Central memory CD8-positive, alpha-beta T cell (primary cell): ENCODE results near the gene CAVIN4.

Experiments used
- ATAC-seq: fragments of 150-1000 bp; cut with Tn5 transposase; replicated peaks from 2 replicates; pipeline ENCODE4 v1.10.0; 2022; ENCODE audit warnings: mild to moderate bottlenecking, moderate FRiP score, moderate number of reproducible peaks; ENCODE audit not compliant: poor library complexity, severe bottlenecking; ENCODE audit errors: extremely low read depth
- DNase-seq, 2 donors: peaks; one replicate each; pipeline ENCODE4 v3.0.0; 2021; ENCODE audit warnings: low spot score in 2 of 2
- H3K27ac Mint-ChIP-seq: one replicate; pipeline ENCODE4 v1.8.0; 2022; ENCODE audit warnings: low read depth, mild to moderate bottlenecking, moderate library complexity, mixed read lengths
- H3K27me3 Mint-ChIP-seq: one replicate; pipeline ENCODE4 v1.8.0; 2022; ENCODE audit warnings: mixed read lengths
- H3K36me3 Mint-ChIP-seq: one replicate; pipeline ENCODE4 v1.8.0; 2022; ENCODE audit warnings: mild to moderate bottlenecking, moderate library complexity, mixed read lengths; ENCODE audit not compliant: insufficient read depth
- H3K4me1 Mint-ChIP-seq: one replicate; pipeline ENCODE4 v1.8.0; 2022; ENCODE audit warnings: mixed read lengths
- H3K4me3 Mint-ChIP-seq: one replicate; pipeline ENCODE4 v1.8.0; 2022; ENCODE audit warnings: mild to moderate bottlenecking, moderate library complexity, mixed read lengths
- H3K9me3 Mint-ChIP-seq: one replicate; pipeline ENCODE4 v1.8.0; 2022; ENCODE audit warnings: mixed read lengths

The CAVIN4 gene

GRCh38 chr9:100577776-100578448, at the start of gene CAVIN4:
Gene CAVIN4 (plus strand): TSS chr9:100578079. CDS start chr9:100578144, 65 bp downstream.
- Mint-ChIP-seq H3K27me3 (no peaks in the 10 kb centered on the region), H3K36me3 (no peaks in the 10 kb centered on the region), H3K27ac (no peak within 1 kb of the TSS), H3K4me3 (no peak within 1 kb of the TSS), H3K9me3 (no peaks in the 10 kb centered on the region), H3K4me1 (no peaks in the 10 kb centered on the region)
- no peak for ATAC-seq
- no peak for DNase-seq

DNA sequence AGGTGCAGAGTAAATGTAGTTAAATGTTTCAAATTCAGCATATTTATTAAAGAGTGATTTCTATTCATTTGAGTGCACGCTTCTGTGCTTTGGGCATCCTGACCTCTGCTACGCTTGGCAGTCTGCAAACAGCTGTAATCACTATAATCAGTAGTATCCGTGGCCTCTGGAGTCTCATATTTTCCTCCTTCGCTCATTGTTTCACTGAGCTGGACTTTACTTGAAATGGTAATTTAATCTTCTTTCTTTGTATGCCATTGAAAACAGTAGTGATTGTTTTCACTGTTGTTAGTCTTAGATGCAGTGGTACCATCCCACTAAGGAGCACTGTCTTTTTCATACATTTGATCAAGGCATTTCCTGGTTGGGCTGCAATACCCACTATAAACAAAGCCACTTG, 43.5 kb upstream of the CAVIN4 start:
- Mint-ChIP-seq H3K36me3 (no peaks in the 10 kb centered on the region), H3K27ac (no peak overlapping the region), H3K4me1 (no peaks in the 10 kb centered on the region), H3K9me3 (no peaks in the 10 kb centered on the region), H3K4me3 (no peak overlapping the region), H3K27me3 (no peaks in the 10 kb centered on the region)
- no peak for DNase-seq
- no peak for ATAC-seq

- no peak for DNase-seq
- Mint-ChIP-seq H3K27ac (no peak overlapping the region), H3K4me3 (no peak overlapping the region), H3K4me1 (no peaks in the 10 kb centered on the region), H3K27me3 (no peaks in the 10 kb centered on the region), H3K9me3 (no peaks in the 10 kb centered on the region), H3K36me3 (no peaks in the 10 kb centered on the region)
- ATAC-seq: no peak
Measured at GRCh38 chr9:100540327-100540726, 37.6 kb upstream of the CAVIN4 start.

GRCh38 chr9:100549048-100549447, 28.8 kb upstream of the CAVIN4 start:
- ATAC-seq (no peak), DNase-seq (no peak)
- H3K4me1 Mint-ChIP-seq: no peaks in the 10 kb centered on the region
- peaks cover 1% of the 10 kb centered on the region for H3K36me3 Mint-ChIP-seq
- no peak overlapping the region for H3K27ac Mint-ChIP-seq
- no peaks in the 10 kb centered on the region for H3K27me3 Mint-ChIP-seq
- H3K9me3 Mint-ChIP-seq: peaks cover 5% of the 10 kb centered on the region
- H3K4me3 Mint-ChIP-seq: no peak overlapping the region

GRCh38 chr9:100554935-100555401, 22.9 kb upstream of the CAVIN4 start:
- no peak for ATAC-seq
- no peak for DNase-seq
- Mint-ChIP-seq H3K4me3 (no peak overlapping the region), H3K27ac (no peak overlapping the region), H3K4me1 (no peaks in the 10 kb centered on the region), H3K36me3 (peaks cover 1% of the 10 kb centered on the region), H3K9me3 (no peaks in the 10 kb centered on the region), H3K27me3 (no peaks in the 10 kb centered on the region)

DNA sequence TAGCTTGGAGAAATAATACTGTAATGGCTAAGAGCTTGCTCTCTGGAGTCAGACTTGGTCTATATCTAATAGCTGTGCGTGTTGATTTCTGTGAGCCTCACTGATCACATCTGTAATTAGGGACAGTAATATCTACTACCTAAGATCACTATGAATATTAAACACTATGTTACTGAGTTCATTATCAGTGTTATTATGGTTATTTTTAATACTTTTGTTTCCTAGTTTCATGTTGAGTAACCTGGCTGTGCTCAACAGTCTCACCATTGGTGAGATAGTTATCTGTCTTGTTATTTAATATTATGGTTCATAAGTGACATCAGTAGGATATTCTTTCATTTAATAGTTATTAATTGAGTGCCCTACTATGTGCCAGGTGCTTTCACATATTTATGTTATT, 22.4 kb upstream of the CAVIN4 start:
- ATAC-seq: no peak
- no peaks in the 10 kb centered on the region for H3K4me1 Mint-ChIP-seq
- no peaks in the 10 kb centered on the region for H3K9me3 Mint-ChIP-seq
- H3K4me3 Mint-ChIP-seq: no peak overlapping the region
- no peak for DNase-seq
- H3K27me3 Mint-ChIP-seq: no peaks in the 10 kb centered on the region
- no peaks in the 10 kb centered on the region for H3K36me3 Mint-ChIP-seq
- H3K27ac Mint-ChIP-seq: no peak overlapping the region

GRCh38 chr9:100557053-100557452, 20.8 kb upstream of the CAVIN4 start:
- Mint-ChIP-seq H3K4me1 (no peaks in the 10 kb centered on the region), H3K27ac (no peak overlapping the region), H3K27me3 (no peaks in the 10 kb centered on the region), H3K36me3 (no peaks in the 10 kb centered on the region), H3K9me3 (no peaks in the 10 kb centered on the region), H3K4me3 (no peak overlapping the region)
- DNase-seq (no peak), ATAC-seq (no peak)

GRCh38 chr9:100561256-100561655, 16.6 kb upstream of the CAVIN4 start:
- Mint-ChIP-seq H3K4me3 (no peak overlapping the region), H3K27me3 (no peaks in the 10 kb centered on the region), H3K9me3 (no peaks in the 10 kb centered on the region), H3K36me3 (no peaks in the 10 kb centered on the region), H3K4me1 (no peaks in the 10 kb centered on the region), H3K27ac (no peak overlapping the region)
- DNase-seq (no peak), ATAC-seq (no peak)

DNA sequence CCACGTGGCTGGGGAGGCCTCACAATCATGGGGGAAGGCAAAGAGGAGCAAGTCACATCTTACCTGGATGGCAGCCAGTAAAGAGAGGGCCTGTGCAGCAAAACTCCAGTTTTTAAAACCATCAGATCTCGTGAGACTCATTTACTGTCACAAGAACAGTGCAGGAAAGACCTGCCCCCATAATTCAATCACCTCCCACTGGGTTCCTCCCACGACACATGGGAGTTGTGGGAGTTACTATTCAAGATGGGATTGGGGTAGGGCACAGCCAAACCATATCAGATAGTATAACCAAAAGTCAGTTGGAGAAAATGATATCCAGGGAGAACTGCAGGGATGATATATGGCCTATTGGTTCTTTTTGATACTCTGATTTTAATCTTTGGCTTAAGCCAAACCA, 10.0 kb upstream of the CAVIN4 start:
- no peaks in the 10 kb centered on the region for H3K27me3 Mint-ChIP-seq

DNA sequence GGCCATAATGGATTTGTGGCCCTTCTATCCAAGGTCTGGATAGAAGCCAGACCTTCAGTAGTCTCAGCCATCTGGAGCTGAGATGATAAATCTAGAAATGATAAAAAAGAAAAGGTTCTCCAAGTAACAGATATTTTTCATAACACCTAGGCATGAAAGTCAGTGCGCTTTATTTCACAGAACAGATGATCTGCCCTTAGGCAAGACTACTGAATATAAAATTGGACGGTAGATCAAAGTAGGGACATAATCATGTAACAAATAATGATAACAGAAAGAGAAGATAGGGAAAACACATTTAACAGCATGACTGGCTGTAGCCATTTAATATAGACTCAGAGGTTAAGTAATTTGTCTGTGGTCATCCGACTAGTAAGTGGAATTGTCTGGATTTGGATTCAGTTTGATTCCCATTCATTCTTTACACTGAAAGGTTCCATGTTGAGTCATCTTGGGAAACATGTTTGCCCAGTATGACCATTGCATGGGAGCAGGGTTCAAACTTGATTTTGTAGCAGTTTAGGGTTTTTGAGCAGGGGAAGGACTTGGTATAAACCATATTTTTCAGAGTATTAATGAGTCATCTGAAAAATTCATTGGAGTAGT, 4.1 kb upstream of the CAVIN4 start:
- DNase-seq (no peak), ATAC-seq (no peak)
- H3K27ac Mint-ChIP-seq: no peak overlapping the region
- H3K4me3 Mint-ChIP-seq: no peak overlapping the region
- H3K9me3 Mint-ChIP-seq: no peaks in the 10 kb centered on the region
- no peaks in the 10 kb centered on the region for H3K4me1 Mint-ChIP-seq
- H3K27me3 Mint-ChIP-seq: no peaks in the 10 kb centered on the region
- no peaks in the 10 kb centered on the region for H3K36me3 Mint-ChIP-seq

More for the DNA sequence above, 10.0 kb upstream of the CAVIN4 start:
- H3K36me3 Mint-ChIP-seq: no peaks in the 10 kb centered on the region
- no peak for ATAC-seq
- no peaks in the 10 kb centered on the region for H3K4me1 Mint-ChIP-seq
- no peak overlapping the region for H3K27ac Mint-ChIP-seq
- no peaks in the 10 kb centered on the region for H3K9me3 Mint-ChIP-seq
- DNase-seq: no peak
- no peak overlapping the region for H3K4me3 Mint-ChIP-seq

- no peak overlapping the region for H3K4me3 Mint-ChIP-seq
- DNase-seq: no peak
- H3K36me3 Mint-ChIP-seq: no peaks in the 10 kb centered on the region
- ATAC-seq: no peak
- H3K4me1 Mint-ChIP-seq: no peaks in the 10 kb centered on the region
- H3K9me3 Mint-ChIP-seq: no peaks in the 10 kb centered on the region
- H3K27ac Mint-ChIP-seq: no peak overlapping the region
- no peaks in the 10 kb centered on the region for H3K27me3 Mint-ChIP-seq
Measured at GRCh38 chr9:100575006-100575405, 2.9 kb upstream of the CAVIN4 start.

DNA sequence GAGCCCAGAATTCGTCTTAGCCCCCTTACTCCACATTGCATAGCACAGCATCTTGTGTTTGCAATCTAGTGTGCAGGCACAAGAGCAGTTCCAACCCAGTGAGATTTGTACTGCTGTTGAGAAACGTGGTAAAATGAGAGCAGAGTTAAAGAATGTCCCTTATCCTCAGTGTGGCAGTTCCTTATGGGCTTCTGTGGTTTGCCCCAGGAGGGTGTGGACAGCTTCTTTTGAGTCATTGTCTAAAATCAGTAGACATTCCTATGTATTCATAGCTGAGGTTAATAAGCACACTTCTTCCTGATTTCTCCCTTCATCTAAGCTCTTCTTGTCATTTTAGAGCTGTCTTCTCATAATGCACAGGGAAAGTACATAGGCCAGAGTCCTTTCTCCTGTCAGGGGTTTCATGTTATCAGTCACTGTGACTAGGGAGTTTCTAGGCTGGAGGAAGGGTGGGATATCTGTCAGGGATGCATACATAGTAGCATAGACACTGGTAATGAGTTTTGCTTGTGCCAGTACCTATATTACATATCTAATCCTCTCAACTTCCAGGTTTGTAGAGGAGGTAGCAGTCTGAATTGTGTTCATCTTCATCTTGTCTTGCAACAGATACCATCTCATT, 2.0 kb upstream of the CAVIN4 start:
- DNase-seq: no peak
- Mint-ChIP-seq H3K4me1 (no peaks in the 10 kb centered on the region), H3K27ac (no peak overlapping the region), H3K36me3 (no peaks in the 10 kb centered on the region), H3K27me3 (no peaks in the 10 kb centered on the region), H3K4me3 (no peak overlapping the region), H3K9me3 (no peaks in the 10 kb centered on the region)
- ATAC-seq: no peak

GRCh38 chr9:100578610-100579009, 731 bp downstream of the CAVIN4 start:
- H3K27me3 Mint-ChIP-seq: no peaks in the 10 kb centered on the region
- no peaks in the 10 kb centered on the region for H3K36me3 Mint-ChIP-seq
- H3K4me3 Mint-ChIP-seq: no peak overlapping the region
- ATAC-seq: no peak
- no peaks in the 10 kb centered on the region for H3K4me1 Mint-ChIP-seq
- H3K9me3 Mint-ChIP-seq: no peaks in the 10 kb centered on the region
- H3K27ac Mint-ChIP-seq: no peak overlapping the region
- no peak for DNase-seq
